Right lobe of liver (tissue), 6 donors: Measurements from ENCODE around the gene ULBP1. TPM values are rescaled to one million over a fixed set of nuclear protein-coding genes. Genes with fewer than 3 reads are reported as not detected.
"Not testable (repeated sequence)": the region's sequence is repeated elsewhere in the genome, so short reads cannot be mapped to it uniquely, and the experiment has no call there.

Experiments used
- ATAC-seq, 4 donors: fragments of 200-7000 bp; cut with Tn5 transposase; one replicate each; pipeline ENCODE4 v1.9.1; 2020; ENCODE audit warnings: mild to moderate bottlenecking in 4 of 4, moderate library complexity in 4 of 4
- DNase-seq, 3 donors: peaks; one replicate each; pipeline ENCODE4 v3.0.0-alpha.2; 2020
- H3K27ac ChIP-seq, 3 donors: fragments of 200-600 bp; one replicate each; pipeline ENCODE4 v1.8.0; 2022
- H3K27me3 ChIP-seq, 2 donors: fragments of 200-600 bp; one replicate each; pipeline ENCODE4 v1.8.0; 2022
- H3K36me3 ChIP-seq, 4 donors: fragments of 200-600 bp; sonication (generic) in 1 of 4; one replicate each; pipeline versions ENCODE4 v1.5.1 to v1.8.0; 2017 to 2022; ENCODE audit warnings: control low read depth in 1 of 4
- H3K4me1 ChIP-seq, 4 donors: fragments of 200-600 bp; sonication (generic) in 1 of 4; one replicate each; pipeline versions ENCODE4 v1.5.1 to v1.8.0; 2017 to 2022; ENCODE audit warnings: control low read depth in 1 of 4
- H3K4me3 ChIP-seq, 3 donors: fragments of 200-600 bp; one replicate each; pipeline ENCODE4 v1.8.0; 2022
- H3K9me3 ChIP-seq, 4 donors: fragments of 200-600 bp; sonication (generic) in 1 of 4; one replicate each; pipeline versions ENCODE4 v1.5.1 to v1.8.0; 2017 to 2022; ENCODE audit warnings: control low read depth in 1 of 4
- CTCF ChIP-seq, 4 donors: fragments of 200-600 bp in 3 of 4; fragments of 450-650 bp in 1 of 4; IDR thresholded peaks; one replicate each; pipeline versions ENCODE4 v1.5.1 to v1.8.0; 2016 to 2022; ENCODE audit warnings: antibody characterized with exemption in 4 of 4, mild to moderate bottlenecking in 2 of 4
- POLR2A ChIP-seq: fragments of 450-650 bp; IDR thresholded peaks from one replicate; pipeline ENCODE4 v1.6.1; 2017; ENCODE audit warnings: antibody characterized with exemption, mild to moderate bottlenecking
- WGBS: methylation state at CpG from one replicate; pipeline ENCODE4 v1.1.6; 2018; ENCODE audit warnings: low coverage, low lambda C conversion rate; ENCODE audit not compliant: insufficient coverage; ENCODE audit errors: missing lambda C conversion rate; 5-methylcytosine and 5-hydroxymethylcytosine counted together
- intact Hi-C, 2 donors: fragments of 100-400 bp; cut with DNase I; formaldehyde crosslinking; loops; one replicate each; pipeline versions ENCODE4 v1.11.2 to v1.14.1; 2022
- total RNA-seq, 6 experiments: library from RNA; depleted of rRNA in 2 of 6; stranded (reverse); fragments of >200 nt in 2 of 6; fragmentation: NEBNext Ultra II Directional in 3 of 6; extraction: Animal tissue kit (Norgen Biotek cat#: 25700) in 3 of 6; gene quantifications; one replicate each; pipeline versions ENCODE4 v1.1.0 to v1.2.4, GENCODE V29; 2016 to 2023
- donor health status: DM: no; HTN: yes; CAD: no.
- donor health status: DM: no; HTN: no; CAD: no.
- donor health status: DM: no; HTN: no; CAD: no.
- donor health status: DM: no; HTN: yes; CAD: no.
- donor health status: DM: no; HTN: yes; CAD: no.

The ULBP1 gene
- total RNA-seq, 6 experiments from 2014 or later: 0.07 to 0.43 (median 0.12) TPM; not detected in 1

GRCh38 chr6:149940672-149940982 is 23.1 kb upstream of the ULBP1 start:
- intact Hi-C loops: no loop called here

DNA sequence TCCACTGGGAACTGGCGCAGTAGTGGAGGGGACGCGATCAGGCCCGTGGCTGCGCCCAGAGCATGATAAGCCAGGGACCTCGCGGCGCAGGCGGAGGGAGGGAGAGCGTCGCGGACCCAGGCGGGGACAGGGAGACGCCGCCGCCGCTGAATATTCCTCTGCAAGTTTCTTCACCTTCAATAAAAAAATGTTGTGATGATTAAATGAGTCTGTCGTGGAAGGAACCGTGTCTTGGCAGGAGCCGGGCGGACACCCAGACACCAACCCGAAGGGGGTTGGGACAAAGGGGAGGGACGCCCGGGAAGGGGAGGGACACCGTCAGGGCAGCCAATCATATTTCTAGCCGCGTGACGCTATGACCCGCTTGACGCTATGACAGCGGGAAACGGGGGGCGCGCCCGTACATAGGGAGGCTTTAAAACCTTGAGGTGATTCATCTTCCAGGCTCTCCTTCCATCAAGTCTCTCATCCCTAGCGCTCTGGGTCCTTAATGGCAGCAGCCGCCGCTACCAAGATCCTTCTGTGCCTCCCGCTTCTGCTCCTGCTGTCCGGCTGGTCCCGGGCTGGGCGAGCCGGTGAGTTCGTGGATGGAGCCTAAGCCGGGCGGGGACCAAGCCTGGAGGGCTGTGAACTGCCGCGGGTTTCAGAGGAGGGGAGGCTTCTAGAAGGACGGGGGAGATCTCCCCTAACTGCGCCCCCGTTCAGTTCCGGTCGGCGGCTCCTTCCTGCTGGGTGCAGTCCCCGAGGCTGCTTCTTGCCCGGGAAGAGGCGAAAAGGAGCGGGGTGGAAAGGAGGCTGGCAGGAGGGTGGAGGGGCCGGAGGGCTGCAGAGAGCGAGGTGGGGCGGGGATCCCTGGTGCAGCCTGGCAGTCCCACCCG is 21.9 kb upstream of the ULBP1 start, which contains the start of gene ULBP2:
ULBP2 (plus strand) TSS at position 432 of the 878 bp plus-strand sequence; CDS start at position 491, 59 bp downstream.
- H3K9me3 ChIP-seq: no peaks in the 10 kb centered on the region
- TF ChIP-seq POLR2A (peak; percentile 32), CTCF (IDR thresholded peaks at IDR 0.05) (no peak)
- peak; percentile 80 to 86 (median 84) for DNase-seq
- peak; percentile 90 to 93 (median 92) for ATAC-seq
- intact Hi-C loops: no loop called here
- H3K27ac ChIP-seq: no peak within 1 kb of the TSS
- peaks cover 0 to 16% (median 4%) of the 10 kb centered on the region in 4 donors for H3K4me1 ChIP-seq
- peaks cover 5 to 41% of the 10 kb centered on the region in 2 donors for H3K27me3 ChIP-seq
- H3K36me3 ChIP-seq: no peaks in the 10 kb centered on the region
- H3K4me3 ChIP-seq: peak within 1 kb of the TSS; percentile 48 to 60 (median 52)
- WGBS: 3% methylated on average over 47 of the region's 62 CpGs

More at GRCh38 chr6:149940672-149940982, 23.1 kb upstream of the ULBP1 start:
- H3K27ac ChIP-seq: no peak overlapping the region
- WGBS: 24% methylated on average over 6 of the region's 6 CpGs
- H3K4me1 ChIP-seq: peaks cover 0 to 16% (median 4%) of the 10 kb centered on the region in 4 donors
- no peak overlapping the region for H3K4me3 ChIP-seq
- TF ChIP-seq CTCF (IDR thresholded peaks at IDR 0.05): no peak
- TF ChIP-seq POLR2A: no peak
- ATAC-seq: no peak
- H3K9me3 ChIP-seq: no peaks in the 10 kb centered on the region
- H3K36me3 ChIP-seq: no peaks in the 10 kb centered on the region
- no peak for DNase-seq
- H3K27me3 ChIP-seq: peaks cover 5 to 49% of the 10 kb centered on the region in 2 donors

- 75% methylated on average over 2 of the region's 13 CpGs for WGBS
- DNase-seq (no peak), ATAC-seq (no peak)
- Histone ChIP-seq H3K27me3 (peaks cover 5 to 35% of the 10 kb centered on the region in 2 donors), H3K27ac (no peak overlapping the region), H3K4me1 (peaks cover 0 to 16% (median 4%) of the 10 kb centered on the region in 4 donors), H3K9me3 (no peaks in the 10 kb centered on the region), H3K4me3 (peak overlapping the region in 2 of 3 donors; percentile 52 to 60), H3K36me3 (no peaks in the 10 kb centered on the region)
- TF ChIP-seq CTCF (IDR thresholded peaks at IDR 0.05): no peak
- TF ChIP-seq POLR2A: no peak
- intact Hi-C loops: no loop called here
These were observed 21.3 kb upstream of the ULBP1 start for GRCh38 chr6:149942461-149942829.

DNA sequence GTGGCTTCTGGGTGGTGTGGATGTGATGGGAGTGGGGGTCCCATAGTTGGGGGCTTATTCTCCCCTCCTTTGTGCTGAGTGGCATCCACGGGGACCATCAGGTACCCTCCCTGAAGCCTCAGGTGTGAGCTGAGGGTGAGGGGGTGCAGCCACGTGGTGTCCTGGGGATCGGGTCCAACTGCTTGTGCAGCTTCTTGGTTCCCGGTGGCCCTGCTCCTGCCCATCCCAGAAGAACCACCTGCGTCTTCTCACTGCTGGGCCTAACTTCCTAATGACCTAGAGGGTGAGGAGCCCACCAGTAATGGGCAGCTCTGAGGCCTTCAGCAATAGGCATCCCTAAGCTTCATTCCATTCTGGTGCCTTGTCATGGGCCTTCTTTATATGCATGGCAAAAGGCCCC is 20.4 kb upstream of the ULBP1 start:
- H3K4me3 ChIP-seq, intact Hi-C loops, DNase-seq, H3K36me3 ChIP-seq, H3K27ac ChIP-seq, H3K9me3 ChIP-seq, ATAC-seq: not testable (repeated sequence)
- Histone ChIP-seq H3K27me3 (peaks cover 5 to 32% of the 10 kb centered on the region in 2 donors), H3K4me1 (peaks cover 0 to 13% (median 3%) of the 10 kb centered on the region in 4 donors)
- WGBS: 67% methylated on average over 1 of the region's 5 CpGs

DNA sequence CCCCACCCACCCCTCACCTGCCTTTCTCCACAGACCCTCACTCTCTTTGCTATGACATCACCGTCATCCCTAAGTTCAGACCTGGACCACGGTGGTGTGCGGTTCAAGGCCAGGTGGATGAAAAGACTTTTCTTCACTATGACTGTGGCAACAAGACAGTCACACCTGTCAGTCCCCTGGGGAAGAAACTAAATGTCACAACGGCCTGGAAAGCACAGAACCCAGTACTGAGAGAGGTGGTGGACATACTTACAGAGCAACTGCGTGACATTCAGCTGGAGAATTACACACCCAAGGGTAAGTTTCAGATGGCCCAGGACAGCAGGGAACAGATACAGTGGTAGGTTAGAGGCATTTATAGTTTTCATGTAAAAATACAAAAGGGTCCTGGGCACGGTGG is 18.5 kb upstream of the ULBP1 start:
- H3K27ac ChIP-seq, H3K36me3 ChIP-seq, H3K4me3 ChIP-seq, ATAC-seq, intact Hi-C loops, DNase-seq, H3K4me1 ChIP-seq, H3K9me3 ChIP-seq: not testable (repeated sequence)
- peaks cover 5 to 15% of the 10 kb centered on the region in 2 donors for H3K27me3 ChIP-seq
- WGBS: 60% methylated on average over 1 of the region's 6 CpGs

DNA sequence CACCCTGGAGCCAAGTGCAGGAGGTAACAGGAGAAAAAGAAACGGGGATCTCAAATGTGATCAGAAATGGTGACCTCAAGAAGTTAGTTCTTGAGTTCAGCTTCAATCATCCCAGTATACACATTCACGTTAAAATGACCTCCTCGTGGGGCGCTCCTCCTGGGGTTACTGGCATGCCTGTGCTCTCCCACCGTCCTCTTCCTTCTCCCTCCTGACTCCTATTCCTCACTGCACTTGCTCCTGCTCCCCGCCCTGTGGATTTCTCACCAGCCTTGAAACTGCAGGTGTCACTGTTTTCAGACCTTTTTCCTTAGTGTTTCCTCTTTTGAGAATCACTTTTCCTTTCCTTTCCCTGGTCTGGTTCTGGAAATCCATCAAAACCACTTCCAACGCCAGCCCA is 17.1 kb upstream of the ULBP1 start:
- H3K27ac ChIP-seq, H3K4me1 ChIP-seq, intact Hi-C loops, H3K9me3 ChIP-seq, H3K4me3 ChIP-seq, DNase-seq, ATAC-seq, H3K36me3 ChIP-seq: not testable (repeated sequence)
- 40% methylated on average over 7 of the region's 7 CpGs for WGBS
- H3K27me3 ChIP-seq: peaks cover 0 to 10% of the 10 kb centered on the region in 2 donors

DNA sequence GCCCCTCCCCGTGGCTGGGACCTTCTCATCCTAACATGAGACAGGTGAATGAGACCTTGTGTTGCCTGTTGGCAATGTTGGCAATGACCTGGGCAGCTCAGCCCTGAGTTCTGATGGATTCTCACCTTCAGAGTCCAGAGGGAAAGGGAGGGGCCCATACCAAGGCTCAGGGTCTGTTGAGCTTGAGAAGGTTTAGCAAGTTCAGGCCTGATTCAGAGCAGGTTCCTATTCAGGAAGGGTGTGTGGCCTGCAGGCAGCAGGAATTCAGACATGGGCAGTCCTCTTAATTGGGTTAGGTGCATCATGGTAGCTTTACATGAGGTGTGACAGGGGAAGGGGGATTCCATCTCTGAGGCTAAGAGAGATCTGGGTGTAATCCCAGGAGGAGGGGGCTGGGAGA is 16.2 kb upstream of the ULBP1 start:
- H3K9me3 ChIP-seq, H3K4me3 ChIP-seq, ATAC-seq, H3K27me3 ChIP-seq, H3K4me1 ChIP-seq, intact Hi-C loops, H3K27ac ChIP-seq, H3K36me3 ChIP-seq, DNase-seq: not testable (repeated sequence)
- WGBS: no CpG with 5 or more reads among the region's 1 CpG
